Measurements from ENCODE around the gene DCANP1. TPM values are rescaled to one million over a fixed set of nuclear protein-coding genes. Genes with fewer than 3 reads are reported as not detected.

Gene DCANP1
- total and polyA plus RNA-seq, 2 of the 13 experiments (the other 11 are each of a cell fraction or from before 2014, with no cell fraction given) = not detected

DNA sequence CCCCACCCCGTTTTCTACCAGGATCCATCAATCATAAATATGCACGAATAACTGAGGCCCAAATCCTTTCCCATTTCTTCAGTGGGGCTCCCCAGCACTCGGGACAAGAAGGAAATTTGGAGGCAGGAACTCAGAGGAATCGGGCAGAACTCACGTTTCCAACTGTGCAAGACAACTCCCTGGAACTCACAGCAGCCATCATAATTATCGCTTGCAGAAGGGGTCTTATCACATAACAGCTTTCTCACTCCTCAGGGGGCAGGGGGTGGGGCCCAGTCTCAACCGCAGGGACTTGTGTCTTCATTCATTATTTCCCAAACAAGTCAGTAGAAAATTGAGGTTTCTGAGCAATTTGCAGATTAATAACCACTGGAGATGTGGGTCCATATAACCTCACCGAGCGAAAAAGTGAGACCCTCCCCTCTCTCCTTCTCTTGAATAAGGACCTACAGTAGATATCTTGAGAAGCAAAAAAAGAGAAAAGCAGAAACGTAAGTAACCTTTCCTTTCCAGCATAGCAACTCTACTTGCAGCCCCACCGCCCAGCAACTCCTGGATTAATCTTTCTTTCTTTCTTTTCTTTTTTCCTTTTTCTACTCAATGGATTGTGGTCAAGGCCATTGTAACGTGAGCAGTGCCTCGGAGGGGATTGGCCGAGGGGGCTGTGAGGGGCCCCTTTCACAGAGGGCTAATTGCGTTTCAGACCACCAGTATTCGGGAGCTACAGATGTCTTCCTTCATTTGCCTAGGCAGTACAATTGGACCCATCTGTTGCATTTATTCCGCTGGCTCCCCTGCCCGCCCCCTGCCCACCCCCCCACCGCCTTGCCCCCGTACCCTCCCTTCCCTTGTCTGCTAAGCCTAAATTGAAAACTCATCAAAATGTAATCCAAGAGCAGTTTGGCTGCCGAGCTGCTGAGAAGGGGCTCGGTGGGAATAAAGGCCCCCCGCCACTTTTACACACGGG lies 29.8 kb upstream of the DCANP1 start (continued):
- TF ChIP-seq, protein P1, sequence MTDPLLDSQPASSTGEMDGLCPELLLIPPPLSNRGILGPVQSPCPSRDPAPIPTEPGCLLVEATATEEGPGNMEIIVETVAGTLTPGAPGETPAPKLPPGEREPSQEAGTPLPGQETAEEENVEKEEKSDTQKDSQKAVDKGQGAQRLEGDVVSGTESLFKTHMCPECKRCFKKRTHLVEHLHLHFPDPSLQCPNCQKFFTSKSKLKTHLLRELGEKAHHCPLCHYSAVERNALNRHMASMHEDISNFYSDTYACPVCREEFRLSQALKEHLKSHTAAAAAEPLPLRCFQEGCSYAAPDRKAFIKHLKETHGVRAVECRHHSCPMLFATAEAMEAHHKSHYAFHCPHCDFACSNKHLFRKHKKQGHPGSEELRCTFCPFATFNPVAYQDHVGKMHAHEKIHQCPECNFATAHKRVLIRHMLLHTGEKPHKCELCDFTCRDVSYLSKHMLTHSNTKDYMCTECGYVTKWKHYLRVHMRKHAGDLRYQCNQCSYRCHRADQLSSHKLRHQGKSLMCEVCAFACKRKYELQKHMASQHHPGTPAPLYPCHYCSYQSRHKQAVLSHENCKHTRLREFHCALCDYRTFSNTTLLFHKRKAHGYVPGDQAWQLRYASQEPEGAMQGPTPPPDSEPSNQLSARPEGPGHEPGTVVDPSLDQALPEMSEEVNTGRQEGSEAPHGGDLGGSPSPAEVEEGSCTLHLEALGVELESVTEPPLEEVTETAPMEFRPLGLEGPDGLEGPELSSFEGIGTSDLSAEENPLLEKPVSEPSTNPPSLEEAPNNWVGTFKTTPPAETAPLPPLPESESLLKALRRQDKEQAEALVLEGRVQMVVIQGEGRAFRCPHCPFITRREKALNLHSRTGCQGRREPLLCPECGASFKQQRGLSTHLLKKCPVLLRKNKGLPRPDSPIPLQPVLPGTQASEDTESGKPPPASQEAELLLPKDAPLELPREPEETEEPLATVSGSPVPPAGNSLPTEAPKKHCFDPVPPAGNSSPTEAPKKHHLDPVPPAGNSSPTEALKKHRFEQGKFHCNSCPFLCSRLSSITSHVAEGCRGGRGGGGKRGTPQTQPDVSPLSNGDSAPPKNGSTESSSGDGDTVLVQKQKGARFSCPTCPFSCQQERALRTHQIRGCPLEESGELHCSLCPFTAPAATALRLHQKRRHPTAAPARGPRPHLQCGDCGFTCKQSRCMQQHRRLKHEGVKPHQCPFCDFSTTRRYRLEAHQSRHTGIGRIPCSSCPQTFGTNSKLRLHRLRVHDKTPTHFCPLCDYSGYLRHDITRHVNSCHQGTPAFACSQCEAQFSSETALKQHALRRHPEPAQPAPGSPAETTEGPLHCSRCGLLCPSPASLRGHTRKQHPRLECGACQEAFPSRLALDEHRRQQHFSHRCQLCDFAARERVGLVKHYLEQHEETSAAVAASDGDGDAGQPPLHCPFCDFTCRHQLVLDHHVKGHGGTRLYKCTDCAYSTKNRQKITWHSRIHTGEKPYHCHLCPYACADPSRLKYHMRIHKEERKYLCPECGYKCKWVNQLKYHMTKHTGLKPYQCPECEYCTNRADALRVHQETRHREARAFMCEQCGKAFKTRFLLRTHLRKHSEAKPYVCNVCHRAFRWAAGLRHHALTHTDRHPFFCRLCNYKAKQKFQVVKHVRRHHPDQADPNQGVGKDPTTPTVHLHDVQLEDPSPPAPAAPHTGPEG (CRISPR knock-in tag; IDR thresholded peaks at IDR 0.05) = no peak

DNA sequence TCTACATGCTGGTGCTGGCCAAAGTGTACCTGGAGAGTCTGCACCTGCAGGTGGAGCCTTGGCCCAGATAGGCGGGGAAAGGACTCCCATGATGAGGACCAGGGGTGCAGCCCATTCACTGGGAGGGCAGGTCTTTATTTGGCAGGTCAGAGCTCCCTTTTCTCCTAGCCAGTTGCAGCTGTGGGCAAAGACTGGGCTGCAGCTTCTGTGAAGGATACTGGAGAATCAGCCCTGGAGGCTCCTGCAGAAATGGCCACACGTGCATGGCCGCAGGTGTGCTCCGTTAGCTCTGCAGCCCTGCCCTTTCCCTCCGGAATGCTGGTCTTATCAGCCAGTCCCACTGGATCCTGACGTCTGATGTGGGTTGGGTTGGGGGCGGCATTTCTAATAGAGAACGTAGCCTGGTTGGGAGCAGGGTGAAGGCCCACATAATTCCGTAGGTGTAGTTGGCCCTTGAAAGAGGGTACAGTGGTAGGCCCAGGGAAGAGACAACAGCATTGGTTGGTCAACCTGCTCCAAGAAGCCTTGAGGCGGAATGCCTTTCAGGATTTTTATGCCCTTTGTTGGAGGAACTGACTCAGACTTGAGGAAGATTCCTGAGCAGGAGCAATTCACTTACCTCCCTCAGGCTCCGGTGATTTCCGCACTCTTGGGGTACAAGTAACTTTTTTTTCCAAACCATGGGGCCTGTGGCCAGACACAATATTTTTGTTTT lies 27.0 kb upstream of the DCANP1 start:
- DNase-seq (ENCODE audit: low spot score) = no peak
- no peaks in the 10 kb centered on the region for H3K79me2 ChIP-seq (ENCODE audit: insufficient read depth, low read length)
- TF ChIP-seq SP140L (CRISPR knock-in tag; IDR thresholded peaks at IDR 0.05; ENCODE audit: borderline replicate concordance) = no peak
- TF ChIP-seq IKZF4 (CRISPR knock-in tag; IDR thresholded peaks at IDR 0.05; ENCODE audit: borderline replicate concordance, low read depth, not compliant biosample characterization) = no peak
- TF ChIP-seq ZZZ3 (CRISPR knock-in tag; IDR thresholded peaks at IDR 0.05; ENCODE audit: borderline replicate concordance) = no peak
- TF ChIP-seq ZNF605 (CRISPR knock-in tag; IDR thresholded peaks at IDR 0.05) = no peak
- no peak for TF ChIP-seq ZBTB42 (CRISPR knock-in tag; IDR thresholded peaks at IDR 0.05)
- TF ChIP-seq, protein P2, sequence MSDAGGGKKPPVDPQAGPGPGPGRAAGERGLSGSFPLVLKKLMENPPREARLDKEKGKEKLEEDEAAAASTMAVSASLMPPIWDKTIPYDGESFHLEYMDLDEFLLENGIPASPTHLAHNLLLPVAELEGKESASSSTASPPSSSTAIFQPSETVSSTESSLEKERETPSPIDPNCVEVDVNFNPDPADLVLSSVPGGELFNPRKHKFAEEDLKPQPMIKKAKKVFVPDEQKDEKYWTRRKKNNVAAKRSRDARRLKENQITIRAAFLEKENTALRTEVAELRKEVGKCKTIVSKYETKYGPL (CRISPR knock-in tag; IDR thresholded peaks at IDR 0.05) = no peak
- no peak for TF ChIP-seq MAZ (IDR thresholded peaks at IDR 0.05; ENCODE audit: borderline replicate concordance, low read depth, low read length)
- TF ChIP-seq MAZ (CRISPR knock-in tag; IDR thresholded peaks at IDR 0.05; ENCODE audit: low read depth) = no peak
- TF ChIP-seq PRPF4 (IDR thresholded peaks at IDR 0.05; ENCODE audit: low read depth, low read length, poor library complexity, severe bottlenecking) = no peak
- TF ChIP-seq RBFOX2 (IDR thresholded peaks at IDR 0.05; ENCODE audit: low read depth, low read length) = no peak
- TF ChIP-seq TCF7 (IDR thresholded peaks at IDR 0.05; ENCODE audit: low read depth) = no peak
- TF ChIP-seq ZNF775 (CRISPR knock-in tag; IDR thresholded peaks at IDR 0.05; ENCODE audit: borderline replicate concordance) = no peak

More for the DNA sequence above, 27.0 kb upstream of the DCANP1 start:
- no peak overlapping the region for H3K27ac ChIP-seq (ENCODE audit: extremely low read length, insufficient read depth, low read length)
- H3K36me3 ChIP-seq (replicated peaks in 1 of 2; ENCODE audit: control insufficient read depth in 1 of 2, insufficient read depth in 2 of 2, low read length in 2 of 2) = no peaks in the 10 kb centered on the region
- peaks cover 20% of the 10 kb centered on the region for H3K4me1 ChIP-seq (ENCODE audit: insufficient read depth, low read length)
- H3K9me3 ChIP-seq (ENCODE audit: low read length) = no peaks in the 10 kb centered on the region
- ChIA-PET CTCF (ENCODE audit: low intra/inter-chr PET ratio, low total read pairs) (no interaction called here), POLR2A (no interaction called here)
- BruUV-seq (replicated peaks) = no TSS peak
- H3K4me3 ChIP-seq (replicated peaks in 1 of 3; ENCODE audit: insufficient read depth in 1 of 3, low read depth in 2 of 3, low read length in 3 of 3) = no peak overlapping the region
- ATAC-seq = no peak
- WGBS (ENCODE audit: low lambda C conversion rate) = 88% methylated on average over 12 of the region's 12 CpGs
- no peaks in the 10 kb centered on the region for H3K27me3 ChIP-seq (ENCODE audit: control insufficient read depth in 1 of 2, insufficient read depth in 2 of 2, low read length in 2 of 2)
- FAIRE-seq = no peak
- no peak overlapping the region for H3K4me2 ChIP-seq (ENCODE audit: low read depth, low read length)
- intact Hi-C loops (cut with micrococcal nuclease; ENCODE audit: unreplicated experiment) (no loop called here), in situ Hi-C loops (cut with HindIII; ENCODE audit: extremely low pct_ligation_motif_present, low pct_unique_long_range_greater_than_20kb) (loop anchor here (25.0 kb wide), 1 partner anchor 263 kb away; no protein-coding TSS in a partner anchor)
- no peak overlapping the region for H3K9ac ChIP-seq (ENCODE audit: insufficient read depth, low read depth, low read length)
- H2AFZ ChIP-seq (ENCODE audit: low read length) = no peak overlapping the region
- H4K20me1 ChIP-seq (ENCODE audit: insufficient read depth, low read length) = no peaks in the 10 kb centered on the region

Data from HepG2 (cell line).